Measurements from ENCODE around the gene PRKAA1.

PRKAA1 gene

GRCh38 chr5:40798012-40798800, at the start of gene PRKAA1:
PRKAA1 (minus strand) TSS chr5:40798374; CDS start chr5:40798189, 185 bp downstream.
- peak; percentile 76 to 85 for DNase-seq (ENCODE audit: low read depth in 2 of 2)

GRCh38 chr5:40847525-40847924, 49.4 kb upstream of the PRKAA1 start:
- no peak for DNase-seq (ENCODE audit: low read depth in 2 of 2)

GRCh38 chr5:40846371-40846770, 48.2 kb upstream of the PRKAA1 start:
- no peak for DNase-seq (ENCODE audit: low read depth in 2 of 2)

- DNase-seq (ENCODE audit: low read depth in 2 of 2) = no peak
These were observed 46.4 kb upstream of the PRKAA1 start for GRCh38 chr5:40844565-40844964.

GRCh38 chr5:40842351-40842750, 44.2 kb upstream of the PRKAA1 start:
- no peak for DNase-seq (ENCODE audit: low read depth in 2 of 2)

GRCh38 chr5:40841068-40841805, 43.1 kb upstream of the PRKAA1 start, which contains the start of gene CARD6:
CARD6 (plus strand) TSS chr5:40841367; CDS start chr5:40841383, 16 bp downstream.
- DNase-seq (ENCODE audit: low read depth in 2 of 2) = no peak

- DNase-seq (ENCODE audit: low read depth in 2 of 2) = no peak
These were observed 39.9 kb upstream of the PRKAA1 start for GRCh38 chr5:40838086-40838485.

GRCh38 chr5:40834849-40835787, 36.9 kb upstream of the PRKAA1 start, which contains the start of gene RPL37:
RPL37 (minus strand) TSS chr5:40835222; CDS start chr5:40835185, 37 bp downstream.
- DNase-seq (ENCODE audit: low read depth in 2 of 2) = peak; percentile 85 to 87

- peak in 1 of 2 donors; percentile 22 for DNase-seq (ENCODE audit: low read depth in 2 of 2)
These were observed 36.2 kb upstream of the PRKAA1 start for GRCh38 chr5:40834391-40834848.

GRCh38 chr5:40833712-40834229, 35.6 kb upstream of the PRKAA1 start:
- DNase-seq (ENCODE audit: low read depth in 2 of 2) = no peak

GRCh38 chr5:40832345-40832744, 34.2 kb upstream of the PRKAA1 start:
- DNase-seq (ENCODE audit: low read depth in 2 of 2) = no peak

- DNase-seq (ENCODE audit: low read depth in 2 of 2) = no peak
These were observed 33.4 kb upstream of the PRKAA1 start for GRCh38 chr5:40831346-40832210.

- DNase-seq (ENCODE audit: low read depth in 2 of 2) = no peak
These were observed 31.8 kb upstream of the PRKAA1 start for GRCh38 chr5:40829748-40830533.

- no peak for DNase-seq (ENCODE audit: low read depth in 2 of 2)
These were observed 30.8 kb upstream of the PRKAA1 start for GRCh38 chr5:40828690-40829661.

GRCh38 chr5:40828021-40828631, 30.0 kb upstream of the PRKAA1 start:
- DNase-seq (ENCODE audit: low read depth in 2 of 2) = no peak

GRCh38 chr5:40827188-40827977, 29.2 kb upstream of the PRKAA1 start:
- no peak for DNase-seq (ENCODE audit: low read depth in 2 of 2)
